ENCODE measurements around the gene ZFPM1.

Gene ZFPM1

DNA sequence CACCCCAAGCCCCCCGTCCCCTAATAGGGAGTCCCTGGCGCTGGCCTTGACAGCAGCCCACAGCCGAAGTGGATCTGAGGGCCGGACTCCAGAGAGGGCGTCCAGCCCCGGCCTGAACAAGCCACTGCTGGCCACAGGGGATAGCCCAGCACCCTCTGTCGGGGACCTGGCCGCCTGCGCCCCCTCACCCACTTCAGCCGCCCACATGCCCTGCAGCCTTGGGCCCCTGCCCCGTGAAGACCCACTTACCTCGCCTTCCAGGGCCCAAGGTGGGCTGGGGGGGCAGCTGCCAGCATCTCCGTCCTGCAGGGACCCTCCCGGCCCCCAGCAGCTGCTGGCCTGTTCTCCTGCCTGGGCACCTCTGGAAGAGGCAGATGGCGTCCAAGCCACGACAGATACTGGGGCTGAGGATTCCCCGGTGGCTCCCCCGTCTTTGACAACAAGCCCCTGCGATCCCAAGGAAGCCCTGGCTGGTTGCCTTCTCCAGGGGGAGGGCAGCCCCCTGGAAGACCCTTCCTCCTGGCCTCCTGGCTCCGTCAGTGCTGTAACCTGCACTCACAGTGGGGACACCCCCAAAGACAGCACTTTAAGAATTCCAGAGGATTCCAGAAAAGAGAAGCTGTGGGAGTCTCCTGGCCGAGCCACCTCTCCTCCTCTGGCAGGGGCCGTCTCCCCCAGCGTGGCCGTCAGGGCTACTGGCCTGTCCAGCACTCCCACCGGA lies 19.3 kb upstream of the ZFPM1 start:
- DNase-seq (ENCODE audit: low read depth) = no peak

DNA sequence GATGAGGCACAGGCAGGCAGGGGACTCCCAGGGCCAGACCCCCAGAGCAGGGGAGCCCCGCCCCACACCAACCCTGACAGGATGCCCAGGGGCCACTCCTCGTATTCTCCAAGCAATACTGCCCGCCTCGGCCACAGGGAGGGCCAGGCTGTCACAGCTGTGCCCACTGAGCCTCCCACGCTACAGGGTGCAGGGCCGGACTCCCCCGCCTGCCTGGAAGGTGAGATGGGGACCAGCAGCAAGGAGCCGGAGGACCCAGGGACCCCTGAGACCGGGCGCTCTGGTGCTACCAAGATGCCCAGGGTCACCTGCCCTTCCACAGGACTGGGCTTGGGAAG lies 18.8 kb upstream of the ZFPM1 start:
- no peak for DNase-seq (ENCODE audit: low read depth)

DNA sequence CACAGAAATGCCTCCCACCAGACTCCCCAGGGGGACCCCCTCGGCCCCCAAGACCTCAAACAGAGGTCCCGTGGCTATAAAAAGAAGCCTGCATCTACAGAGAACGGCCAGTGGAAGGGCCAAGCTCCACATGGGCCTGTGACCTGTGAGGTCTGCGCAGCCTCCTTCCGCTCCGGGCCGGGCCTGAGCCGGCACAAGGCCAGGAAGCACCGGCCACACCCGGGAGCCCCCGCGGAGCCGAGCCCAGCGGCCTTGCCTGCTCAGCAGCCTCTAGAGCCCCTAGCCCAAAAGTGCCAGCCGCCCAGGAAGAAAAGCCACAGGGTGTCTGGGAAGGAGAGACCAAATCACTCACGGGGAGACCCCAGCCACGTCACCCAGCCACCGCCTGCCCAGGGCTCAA lies 18.3 kb upstream of the ZFPM1 start:
- DNase-seq (ENCODE audit: low read depth) = no peak

DNA sequence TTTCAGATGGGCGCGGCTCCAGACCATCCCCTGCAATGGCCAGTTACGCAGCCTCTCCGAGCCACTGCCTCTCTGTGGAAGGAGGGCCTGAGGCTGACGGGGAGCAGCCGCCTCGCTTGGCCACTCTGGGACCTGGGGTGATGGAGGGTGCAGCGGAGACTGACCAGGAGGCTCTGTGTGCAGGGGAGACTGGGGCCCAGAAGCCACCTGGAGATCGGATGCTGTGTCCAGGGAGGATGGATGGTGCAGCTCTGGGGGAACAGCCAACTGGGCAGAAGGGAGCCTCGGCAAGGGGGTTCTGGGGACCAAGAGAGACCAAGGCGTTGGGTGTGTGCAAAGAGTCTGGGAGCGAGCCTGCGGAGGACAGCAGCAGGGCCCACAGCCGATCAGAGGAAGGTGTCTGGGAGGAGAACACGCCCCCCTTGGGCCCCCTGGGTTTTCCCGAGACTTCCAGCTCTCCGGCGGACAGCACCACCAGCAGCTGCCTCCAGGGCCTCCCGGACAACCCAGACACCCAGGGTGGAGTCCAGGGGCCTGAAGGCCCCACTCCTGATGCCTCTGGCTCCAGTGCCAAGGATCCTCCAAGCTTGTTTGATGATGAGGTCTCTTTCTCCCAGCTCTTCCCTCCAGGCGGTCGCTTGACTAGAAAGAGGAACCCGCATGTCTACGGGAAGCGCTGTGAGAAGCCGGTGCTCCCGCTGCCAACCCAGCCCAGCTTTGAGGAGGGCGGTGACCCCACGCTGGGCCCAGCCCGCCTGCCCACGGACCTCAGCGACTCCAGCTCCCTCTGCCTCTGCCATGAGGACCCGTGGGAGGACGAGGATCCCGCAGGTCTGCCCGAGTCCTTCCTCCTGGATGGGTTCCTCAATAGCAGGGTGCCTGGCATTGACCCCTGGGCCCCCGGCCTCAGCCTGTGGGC lies 17.4 kb upstream of the ZFPM1 start:
- DNase-seq (ENCODE audit: low read depth) = no peak

DNA sequence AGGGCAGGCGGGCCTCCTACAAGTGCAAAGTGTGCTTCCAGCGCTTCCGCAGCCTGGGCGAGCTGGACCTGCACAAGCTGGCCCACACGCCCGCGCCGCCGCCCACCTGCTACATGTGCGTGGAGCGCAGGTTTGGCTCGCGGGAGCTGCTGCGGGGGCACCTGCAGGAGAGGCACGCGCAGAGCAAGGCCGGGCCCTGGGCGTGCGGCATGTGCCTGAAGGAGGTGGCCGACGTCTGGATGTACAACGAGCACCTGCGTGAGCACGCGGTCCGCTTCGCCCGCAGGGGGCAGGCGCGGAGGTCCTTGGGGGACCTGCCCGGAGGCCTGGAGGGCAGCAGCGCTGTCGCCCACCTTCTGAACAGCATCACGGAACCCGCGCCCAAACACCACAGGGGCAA lies 16.3 kb upstream of the ZFPM1 start:
- no peak for DNase-seq (ENCODE audit: low read depth)

DNA sequence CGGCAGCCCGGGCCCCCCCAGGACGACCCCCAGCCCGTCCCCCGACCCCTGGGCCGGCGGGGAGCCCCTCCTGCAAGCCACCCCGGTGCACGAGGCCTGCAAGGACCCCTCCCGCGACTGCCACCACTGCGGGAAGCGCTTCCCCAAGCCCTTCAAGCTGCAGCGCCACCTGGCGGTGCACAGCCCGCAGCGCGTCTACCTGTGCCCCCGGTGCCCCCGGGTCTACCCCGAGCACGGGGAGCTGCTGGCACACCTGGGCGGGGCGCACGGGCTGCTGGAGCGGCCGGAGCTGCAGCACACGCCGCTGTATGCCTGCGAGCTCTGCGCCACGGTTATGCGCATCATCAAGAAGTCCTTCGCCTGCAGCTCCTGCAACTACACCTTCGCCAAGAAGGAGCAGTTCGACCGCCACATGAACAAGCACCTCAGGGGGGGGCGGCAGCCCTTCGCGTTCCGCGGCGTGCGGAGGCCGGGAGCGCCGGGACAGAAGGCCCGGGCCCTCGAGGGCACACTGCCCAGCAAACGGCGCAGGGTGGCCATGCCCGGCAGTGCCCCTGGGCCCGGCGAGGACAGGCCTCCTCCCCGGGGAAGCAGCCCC lies 15.6 kb upstream of the ZFPM1 start:
- DNase-seq (ENCODE audit: low read depth) = no peak

DNA sequence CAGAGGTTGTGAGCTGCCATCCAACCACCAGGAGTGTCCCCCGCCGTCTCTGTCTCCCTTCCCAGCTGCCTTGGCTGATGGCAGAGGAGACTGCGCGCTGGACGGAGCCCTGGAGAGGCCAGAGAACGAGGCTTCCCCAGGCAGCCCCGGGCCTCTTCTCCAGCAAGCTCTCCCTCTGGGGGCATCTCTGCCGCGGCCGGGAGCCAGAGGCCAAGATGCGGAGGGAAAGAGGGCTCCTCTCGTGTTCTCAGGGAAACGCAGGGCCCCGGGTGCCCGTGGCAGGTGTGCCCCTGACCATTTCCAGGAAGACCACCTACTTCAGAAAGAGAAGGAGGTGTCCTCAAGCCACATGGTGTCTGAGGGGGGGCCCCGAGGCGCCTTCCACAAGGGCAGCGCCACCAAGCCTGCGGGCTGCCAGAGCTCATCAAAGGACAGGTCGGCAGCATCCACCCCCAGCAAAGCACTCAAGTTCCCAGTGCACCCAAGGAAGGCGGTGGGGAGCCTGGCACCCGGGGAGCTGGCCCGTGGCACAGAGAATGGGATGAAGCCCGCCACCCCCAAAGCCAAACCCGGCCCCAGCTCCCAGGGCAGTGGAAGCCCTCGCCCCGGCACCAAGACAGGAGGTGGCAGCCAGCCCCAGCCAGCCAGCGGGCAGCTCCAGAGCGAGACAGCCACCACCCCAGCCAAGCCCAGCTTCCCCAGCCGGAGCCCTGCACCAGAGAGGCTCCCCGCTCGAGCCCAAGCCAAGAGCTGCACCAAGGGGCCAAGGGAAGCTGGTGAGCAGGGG lies 14.8 kb upstream of the ZFPM1 start:
- DNase-seq (ENCODE audit: low read depth) = no peak

DNA sequence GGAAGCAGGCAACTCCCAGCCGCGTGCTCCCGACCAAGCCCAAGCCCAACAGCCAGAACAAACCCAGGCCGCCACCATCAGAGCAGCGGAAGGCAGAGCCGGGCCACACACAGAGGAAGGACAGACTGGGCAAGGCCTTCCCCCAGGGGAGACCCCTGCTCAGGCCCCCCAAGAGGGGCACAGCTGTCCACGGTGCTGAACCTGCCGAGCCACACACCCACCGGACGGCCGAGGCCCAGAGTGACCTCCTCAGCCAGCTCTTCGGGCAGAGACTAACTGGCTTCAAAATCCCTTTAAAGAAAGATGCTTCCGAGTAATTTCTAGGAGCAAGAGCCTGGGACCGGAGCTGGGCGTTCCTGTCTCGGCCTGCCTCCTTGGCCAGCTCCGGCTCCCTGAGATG lies 14.1 kb upstream of the ZFPM1 start:
- no peak for DNase-seq (ENCODE audit: low read depth)

DNA sequence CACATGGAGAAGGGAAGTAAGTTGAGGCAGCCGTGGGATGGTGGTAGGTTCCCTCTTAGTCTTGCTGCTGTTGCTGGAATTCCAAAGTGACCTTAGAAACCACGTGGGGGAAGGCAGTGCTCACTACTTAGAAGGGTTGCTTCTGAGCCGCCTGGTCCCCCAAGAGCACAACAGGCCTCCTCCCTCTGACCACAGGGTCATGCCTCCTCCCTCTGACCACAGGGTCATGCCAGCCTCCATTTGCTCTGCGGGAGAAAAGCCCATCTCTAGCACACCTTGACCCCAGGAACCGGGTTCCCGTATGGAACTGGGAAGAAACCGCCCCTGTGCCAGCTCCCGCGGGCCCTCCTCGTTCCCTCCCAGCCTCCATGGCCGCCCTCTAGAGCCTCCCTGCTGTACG lies 13.4 kb upstream of the ZFPM1 start:
- DNase-seq (ENCODE audit: low read depth) = no peak

DNA sequence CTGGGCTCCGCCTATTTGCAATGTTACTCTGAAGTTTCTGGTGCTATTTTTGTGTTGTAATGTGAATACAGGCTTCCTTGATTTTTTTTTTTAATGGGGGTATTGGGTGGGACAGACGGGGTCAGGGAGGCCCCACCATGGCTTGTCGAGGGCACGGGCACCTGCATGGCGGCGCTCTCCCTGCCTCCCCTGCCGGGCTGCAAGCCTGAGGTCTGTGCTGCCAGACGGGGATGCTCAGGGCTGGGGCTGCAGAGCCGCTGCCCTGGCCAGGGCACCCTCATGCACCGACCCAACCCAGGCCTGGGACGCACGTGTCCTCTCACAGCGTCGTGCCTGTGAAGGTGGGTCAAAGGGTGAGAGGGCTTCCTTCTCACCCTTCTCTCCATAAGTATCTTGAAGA lies 13.0 kb upstream of the ZFPM1 start:
- no peak for DNase-seq (ENCODE audit: low read depth)

DNA sequence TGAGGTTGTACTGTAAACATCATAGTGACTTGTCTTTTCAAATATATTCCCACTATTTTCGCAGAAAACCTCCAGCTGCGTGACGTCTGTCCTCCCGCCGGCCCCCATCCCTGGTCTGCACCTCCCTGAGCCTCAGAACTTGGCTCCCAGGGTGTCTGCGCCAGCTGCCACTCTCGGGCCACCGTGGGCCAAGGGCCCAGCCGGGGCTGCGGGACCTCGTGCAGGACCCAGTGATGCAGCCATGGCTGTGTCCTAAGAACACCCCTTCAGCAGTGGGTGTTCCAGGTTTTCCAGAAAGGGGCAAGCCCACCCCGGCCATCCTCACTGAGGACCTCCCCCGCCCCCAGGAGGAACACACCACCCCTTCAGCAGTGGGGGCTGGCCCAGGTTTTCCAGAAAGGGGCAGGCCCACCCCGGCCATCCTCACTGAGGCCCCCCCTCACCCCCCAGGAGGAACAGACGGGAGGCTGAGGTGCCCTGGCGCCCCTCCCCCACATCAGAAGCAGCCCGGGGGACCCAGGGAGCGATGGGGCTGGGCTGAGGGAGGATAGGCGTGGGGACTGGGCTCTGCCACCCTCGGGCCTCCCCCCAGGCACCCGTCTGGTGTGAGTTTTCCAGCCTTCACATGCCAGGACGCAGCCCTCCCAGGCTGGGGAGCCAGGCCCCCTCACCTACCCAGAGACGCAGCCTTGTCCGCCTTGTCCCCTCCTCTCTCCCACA lies 12.2 kb upstream of the ZFPM1 start:
- DNase-seq (ENCODE audit: low read depth) = no peak

DNA sequence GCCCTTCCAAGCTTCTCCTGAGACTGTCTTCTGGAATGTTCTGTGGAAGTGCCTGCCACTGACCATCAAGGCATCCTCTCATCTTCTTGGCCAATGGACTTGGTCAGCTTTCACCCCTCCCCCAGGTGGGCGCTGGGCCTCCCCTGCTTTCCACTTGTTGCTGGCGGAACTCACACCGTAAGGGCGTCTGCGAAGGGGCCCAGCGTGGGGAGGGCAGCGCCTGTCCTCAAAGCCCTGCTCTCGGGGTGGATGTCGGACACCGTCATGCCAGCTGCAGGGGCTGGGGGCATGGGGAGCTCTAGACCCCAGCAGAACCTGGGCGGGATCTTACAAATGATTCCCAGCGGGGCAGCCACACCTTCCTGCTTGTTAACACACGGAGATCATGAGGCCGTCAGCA lies 11.6 kb upstream of the ZFPM1 start:
- no peak for DNase-seq (ENCODE audit: low read depth)

DNA sequence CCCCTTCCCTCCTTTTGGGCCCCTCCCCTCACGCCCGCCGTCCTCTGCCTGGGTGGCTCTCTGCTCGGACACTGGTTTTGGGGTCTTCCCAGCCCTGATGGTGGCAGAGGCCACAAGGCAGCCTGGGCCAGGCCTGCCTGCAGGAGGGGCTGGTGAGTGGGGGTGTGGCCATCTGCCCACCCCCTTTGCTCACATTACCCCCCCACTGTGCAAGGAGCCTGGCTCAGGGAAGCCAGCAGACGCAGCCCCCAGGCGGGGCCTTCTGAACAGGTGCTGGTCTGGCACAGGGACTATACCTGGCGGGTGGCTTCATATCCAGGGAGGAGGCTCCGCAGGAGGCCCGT lies 10.7 kb upstream of the ZFPM1 start:
- DNase-seq (ENCODE audit: low read depth) = no peak

DNA sequence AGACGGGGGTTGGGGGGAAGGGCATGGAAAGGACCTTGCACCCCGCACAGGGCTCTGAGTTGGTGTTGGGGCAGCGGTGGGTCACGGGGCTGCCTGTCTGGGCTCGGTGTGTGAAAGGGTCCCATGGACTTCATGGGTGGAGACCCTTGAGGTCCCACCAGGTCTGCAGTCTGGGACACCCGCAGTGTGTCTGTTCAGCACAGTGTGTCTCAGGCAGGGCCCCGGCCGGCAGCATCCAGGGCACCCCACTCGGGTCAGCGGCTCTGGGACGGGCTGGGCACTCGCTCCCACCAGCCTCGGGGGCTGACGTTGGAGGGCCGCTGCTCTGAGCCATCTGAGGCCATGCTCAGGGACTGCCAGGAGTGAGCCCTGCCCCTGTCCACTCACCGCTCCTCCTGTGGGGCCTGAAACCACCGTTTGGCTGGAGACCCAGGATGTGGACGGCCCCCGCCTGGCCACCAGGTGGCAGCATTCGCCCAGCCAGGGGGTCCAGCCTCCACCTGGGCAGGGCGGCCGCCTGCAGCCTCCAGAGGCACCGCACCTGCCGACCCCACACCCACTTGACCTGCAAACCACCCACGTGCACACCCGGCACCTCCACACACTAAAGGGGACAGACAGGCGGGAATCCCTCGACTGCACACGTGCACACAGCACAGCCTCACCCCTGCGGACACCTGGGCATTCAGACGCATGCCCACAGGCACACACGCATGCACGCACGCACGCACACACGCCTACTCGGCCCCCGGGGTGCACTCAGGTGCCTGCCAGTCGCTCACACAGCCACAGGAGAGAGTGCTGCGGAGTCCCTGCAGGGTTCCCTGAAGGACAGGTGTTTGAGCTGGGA lies 10.1 kb upstream of the ZFPM1 start:
- DNase-seq (ENCODE audit: low read depth) = peak; percentile 33

DNA sequence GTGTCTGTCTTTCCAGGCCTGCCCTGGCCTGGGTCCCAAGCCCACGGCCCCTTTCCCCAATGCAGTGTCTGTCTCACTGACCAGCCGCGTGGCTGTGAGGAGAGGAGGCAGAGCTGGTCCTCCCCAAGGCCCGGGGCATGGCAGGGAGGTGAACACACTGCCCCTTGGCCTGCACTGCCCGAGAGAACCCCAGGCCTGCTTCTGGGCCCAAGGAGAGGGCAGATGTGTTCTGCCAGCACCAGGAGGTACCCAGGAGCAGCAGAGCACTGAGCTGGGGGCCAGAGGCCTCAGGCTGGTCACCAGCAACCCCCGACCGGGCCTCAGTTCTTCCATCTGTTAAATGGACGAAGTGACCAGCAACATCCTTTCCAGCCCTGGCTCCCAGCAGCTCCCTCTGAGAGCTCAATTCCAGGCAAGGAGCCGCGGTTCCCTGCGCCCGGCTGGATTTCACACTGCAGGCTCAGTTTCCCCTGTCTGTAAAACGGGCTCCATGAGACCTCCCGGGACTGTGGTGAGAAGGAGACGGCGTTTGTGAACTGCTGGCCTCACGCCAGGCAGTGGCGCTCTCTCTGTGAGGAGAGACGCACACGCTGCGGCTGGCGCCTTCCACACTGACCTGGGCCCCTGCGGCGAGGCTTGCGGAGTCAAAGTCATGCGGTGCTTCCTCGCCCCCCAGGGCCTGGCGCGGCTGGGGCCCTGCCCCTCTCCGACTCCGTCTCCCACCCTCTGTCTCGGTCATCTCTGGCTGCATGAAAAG lies 8.1 kb upstream of the ZFPM1 start:
- no peak for DNase-seq (ENCODE audit: low read depth)

DNA sequence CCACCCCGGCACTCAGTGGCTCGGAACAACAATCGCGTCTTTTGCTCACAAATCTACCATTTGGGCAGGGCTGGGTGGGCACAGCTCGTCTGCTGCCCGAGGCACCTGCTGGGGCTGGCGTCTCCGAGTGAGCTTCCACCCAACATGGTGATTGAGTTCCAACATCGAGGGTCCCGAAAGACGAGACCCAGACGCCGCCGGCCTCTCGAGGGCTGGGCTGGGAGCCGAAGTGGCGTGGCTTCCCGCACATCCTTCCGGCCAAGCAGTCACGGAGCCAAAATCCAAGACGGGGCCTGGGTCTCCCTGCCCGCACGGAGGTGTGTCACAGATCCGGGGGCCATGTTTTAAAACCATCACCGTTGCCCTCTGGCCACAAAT lies 7.5 kb upstream of the ZFPM1 start:
- DNase-seq (ENCODE audit: low read depth) = no peak

DNA sequence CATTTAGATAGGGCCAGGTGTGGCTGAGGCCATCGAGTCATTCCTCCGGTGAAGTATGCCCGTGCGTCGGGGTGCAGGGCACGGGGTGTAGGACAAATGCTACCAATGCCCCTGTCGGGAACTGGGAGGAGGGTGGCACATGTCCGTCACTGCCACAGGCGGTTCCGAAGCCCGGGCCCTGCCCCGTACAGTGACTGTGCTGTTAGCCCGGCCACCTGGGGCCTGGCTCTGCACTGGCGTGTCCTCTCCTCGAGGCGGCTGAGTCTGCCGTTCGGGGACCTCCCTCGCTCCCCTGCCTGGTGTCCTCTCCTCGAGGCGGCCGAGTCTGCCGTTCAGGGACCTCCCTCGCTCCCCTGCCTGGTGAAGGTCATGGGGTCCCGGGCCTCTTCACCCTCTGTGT lies 7.0 kb upstream of the ZFPM1 start:
- DNase-seq (ENCODE audit: low read depth) = no peak

DNA sequence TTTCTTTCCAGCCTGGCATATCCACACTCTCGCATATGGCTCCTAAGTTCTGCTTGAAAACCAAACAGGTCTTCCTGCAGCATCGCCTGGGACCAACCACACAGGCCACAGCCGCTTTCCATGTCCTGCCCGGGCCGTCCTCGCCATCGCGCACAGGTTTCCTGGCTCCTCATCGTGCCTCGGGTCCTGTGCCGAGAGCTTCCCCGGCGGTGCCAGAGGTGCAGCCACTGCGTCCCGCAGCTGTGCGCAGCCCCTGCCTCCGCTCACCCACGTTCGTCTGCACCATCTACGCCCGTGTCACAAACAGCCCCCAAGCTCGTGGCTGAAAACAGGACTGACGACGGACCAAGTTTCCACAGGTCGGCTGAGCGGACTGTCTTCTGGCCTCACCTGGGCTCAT lies 6.3 kb upstream of the ZFPM1 start:
- DNase-seq (ENCODE audit: low read depth) = no peak

DNA sequence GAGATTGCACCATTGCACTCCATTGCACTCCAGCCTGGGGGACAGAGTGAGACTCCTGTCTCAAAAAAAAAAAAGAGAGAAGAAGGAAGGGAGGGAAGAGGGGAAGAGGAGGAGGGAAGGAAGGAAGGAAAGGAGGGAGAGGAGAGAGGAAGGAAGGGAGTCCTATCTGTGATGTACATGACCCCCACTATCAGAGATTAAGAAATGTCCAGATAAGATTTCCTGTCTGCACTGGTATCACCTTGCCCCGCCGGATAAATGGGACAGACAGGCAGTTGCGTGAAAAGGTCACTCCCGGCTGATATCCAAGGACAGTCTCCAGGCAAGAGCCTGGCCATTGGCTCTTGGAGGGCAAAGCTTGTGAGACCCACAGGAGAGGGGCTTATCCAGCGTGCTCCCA lies 5.2 kb upstream of the ZFPM1 start:
- no peak for DNase-seq (ENCODE audit: low read depth)

Measured in stromal cell of bone marrow (primary cell).